ENCODE data around the gene CPPED1. TPM values are rescaled to one million over a fixed set of nuclear protein-coding genes. Genes with fewer than 3 reads are reported as not detected.

Gene CPPED1
- total RNA-seq, 1 experiment from 2014 or later: 8.1 TPM

DNA sequence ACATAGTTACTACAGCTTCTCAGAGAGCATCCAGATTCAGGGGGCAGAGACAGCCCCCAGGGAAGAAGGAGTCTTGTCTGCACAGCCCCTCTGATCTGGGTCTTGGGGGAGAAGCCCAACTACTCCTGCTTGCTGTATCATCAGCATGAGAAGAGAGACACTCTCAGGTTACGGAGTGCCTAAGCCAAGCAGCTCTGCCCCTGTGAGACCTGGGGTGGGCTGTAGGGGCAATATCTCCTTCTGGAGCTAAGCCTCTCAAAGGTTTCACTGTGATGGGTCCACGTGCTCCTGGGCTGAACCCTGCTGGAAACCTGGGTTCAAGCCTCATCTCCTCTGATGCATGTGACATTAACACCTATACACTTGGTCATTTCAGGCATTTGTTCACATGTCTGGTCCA is 123.2 kb downstream of the CPPED1 start:
- no peaks in the 10 kb centered on the region for H3K36me3 ChIP-seq (ENCODE audit: control insufficient read depth in 1 of 2, insufficient read depth in 2 of 2, low read length in 2 of 2)
- no peak for TF ChIP-seq EZH2 (IDR thresholded peaks at IDR 0.05)
- no peak for TF ChIP-seq ZFX (IDR thresholded peaks at IDR 0.05)
- no peak for TF ChIP-seq CEBPB (IDR thresholded peaks at IDR 0.05; ENCODE audit: low read depth)
- TF ChIP-seq, protein P1, sequence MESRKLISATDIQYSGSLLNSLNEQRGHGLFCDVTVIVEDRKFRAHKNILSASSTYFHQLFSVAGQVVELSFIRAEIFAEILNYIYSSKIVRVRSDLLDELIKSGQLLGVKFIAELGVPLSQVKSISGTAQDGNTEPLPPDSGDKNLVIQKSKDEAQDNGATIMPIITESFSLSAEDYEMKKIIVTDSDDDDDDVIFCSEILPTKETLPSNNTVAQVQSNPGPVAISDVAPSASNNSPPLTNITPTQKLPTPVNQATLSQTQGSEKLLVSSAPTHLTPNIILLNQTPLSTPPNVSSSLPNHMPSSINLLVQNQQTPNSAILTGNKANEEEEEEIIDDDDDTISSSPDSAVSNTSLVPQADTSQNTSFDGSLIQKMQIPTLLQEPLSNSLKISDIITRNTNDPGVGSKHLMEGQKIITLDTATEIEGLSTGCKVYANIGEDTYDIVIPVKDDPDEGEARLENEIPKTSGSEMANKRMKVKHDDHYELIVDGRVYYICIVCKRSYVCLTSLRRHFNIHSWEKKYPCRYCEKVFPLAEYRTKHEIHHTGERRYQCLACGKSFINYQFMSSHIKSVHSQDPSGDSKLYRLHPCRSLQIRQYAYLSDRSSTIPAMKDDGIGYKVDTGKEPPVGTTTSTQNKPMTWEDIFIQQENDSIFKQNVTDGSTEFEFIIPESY (IDR thresholded peaks at IDR 0.05; ENCODE audit: extremely low read depth, insufficient replicate concordance, low read length): no peak
- TF ChIP-seq TCF7L2 (IDR thresholded peaks at IDR 0.05; ENCODE audit: borderline replicate concordance, extremely low read depth, insufficient read depth, insufficient read length): no peak
- TF ChIP-seq, protein P2, sequence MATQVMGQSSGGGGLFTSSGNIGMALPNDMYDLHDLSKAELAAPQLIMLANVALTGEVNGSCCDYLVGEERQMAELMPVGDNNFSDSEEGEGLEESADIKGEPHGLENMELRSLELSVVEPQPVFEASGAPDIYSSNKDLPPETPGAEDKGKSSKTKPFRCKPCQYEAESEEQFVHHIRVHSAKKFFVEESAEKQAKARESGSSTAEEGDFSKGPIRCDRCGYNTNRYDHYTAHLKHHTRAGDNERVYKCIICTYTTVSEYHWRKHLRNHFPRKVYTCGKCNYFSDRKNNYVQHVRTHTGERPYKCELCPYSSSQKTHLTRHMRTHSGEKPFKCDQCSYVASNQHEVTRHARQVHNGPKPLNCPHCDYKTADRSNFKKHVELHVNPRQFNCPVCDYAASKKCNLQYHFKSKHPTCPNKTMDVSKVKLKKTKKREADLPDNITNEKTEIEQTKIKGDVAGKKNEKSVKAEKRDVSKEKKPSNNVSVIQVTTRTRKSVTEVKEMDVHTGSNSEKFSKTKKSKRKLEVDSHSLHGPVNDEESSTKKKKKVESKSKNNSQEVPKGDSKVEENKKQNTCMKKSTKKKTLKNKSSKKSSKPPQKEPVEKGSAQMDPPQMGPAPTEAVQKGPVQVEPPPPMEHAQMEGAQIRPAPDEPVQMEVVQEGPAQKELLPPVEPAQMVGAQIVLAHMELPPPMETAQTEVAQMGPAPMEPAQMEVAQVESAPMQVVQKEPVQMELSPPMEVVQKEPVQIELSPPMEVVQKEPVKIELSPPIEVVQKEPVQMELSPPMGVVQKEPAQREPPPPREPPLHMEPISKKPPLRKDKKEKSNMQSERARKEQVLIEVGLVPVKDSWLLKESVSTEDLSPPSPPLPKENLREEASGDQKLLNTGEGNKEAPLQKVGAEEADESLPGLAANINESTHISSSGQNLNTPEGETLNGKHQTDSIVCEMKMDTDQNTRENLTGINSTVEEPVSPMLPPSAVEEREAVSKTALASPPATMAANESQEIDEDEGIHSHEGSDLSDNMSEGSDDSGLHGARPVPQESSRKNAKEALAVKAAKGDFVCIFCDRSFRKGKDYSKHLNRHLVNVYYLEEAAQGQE (IDR thresholded peaks at IDR 0.05; ENCODE audit: low read depth): no peak
- TF ChIP-seq CBX3 (IDR thresholded peaks at IDR 0.05; ENCODE audit: low read depth): no peak
- TF ChIP-seq ELF1 (IDR thresholded peaks at IDR 0.05; ENCODE audit: borderline replicate concordance, low read depth): no peak
- no peak for TF ChIP-seq POLR2A (IDR thresholded peaks at IDR 0.05; ENCODE audit: borderline replicate concordance, extremely low read depth, insufficient read depth, insufficient read length)
- no peak for TF ChIP-seq RAD21 (IDR thresholded peaks at IDR 0.05; ENCODE audit: low read depth)
- TF ChIP-seq SP1 (IDR thresholded peaks at IDR 0.05; ENCODE audit: low read depth): no peak
- no peak for TF ChIP-seq SIN3A (IDR thresholded peaks at IDR 0.05; ENCODE audit: low read depth)
- H4K20me1 ChIP-seq (ENCODE audit: insufficient read depth): no peaks in the 10 kb centered on the region
- no peak overlapping the region for H3K9ac ChIP-seq (ENCODE audit: low read length)
- H3K9me2 ChIP-seq (ENCODE audit: insufficient read depth): no peaks in the 10 kb centered on the region
- H3K27ac ChIP-seq (ENCODE audit: low read depth, low read length): no peak overlapping the region
- no peak for DNase-seq (ENCODE audit: low read depth, low spot score)
- no peak overlapping the region for H3K4me3 ChIP-seq (replicated peaks in 1 of 2; ENCODE audit: low read depth in 1 of 2, low read length in 2 of 2)
- H2AFZ ChIP-seq (ENCODE audit: low read depth, low read length, poor library complexity, severe bottlenecking): no peak overlapping the region
- no peaks in the 10 kb centered on the region for H3K79me2 ChIP-seq (ENCODE audit: insufficient read depth, low read length)
- ChIA-PET CTCF (no interaction called here), POLR2A (no interaction called here), RAD21 (ENCODE audit: low non-redundant PET in 1 of 2, low total read pairs in 2 of 2, uncharacterized antibody in 2 of 2, unreplicated experiment in 2 of 2) (no interaction called here)
- no peak overlapping the region for H3K4me2 ChIP-seq (ENCODE audit: low read length)
- BruUV-seq (replicated peaks): no TSS peak
- H3K4me1 ChIP-seq (ENCODE audit: control insufficient read depth in 1 of 2, insufficient read depth in 2 of 2, low read length in 2 of 2): no peaks in the 10 kb centered on the region
- intact Hi-C loops (cut with micrococcal nuclease): no loop called here
- no peaks in the 10 kb centered on the region for H3K9me3 ChIP-seq (ENCODE audit: control insufficient read depth in 1 of 2, insufficient read depth in 1 of 2, low read depth in 1 of 2, low read length in 2 of 2)
- no peaks in the 10 kb centered on the region for H3K27me3 ChIP-seq (ENCODE audit: insufficient read depth, low read length)
- no peak for ATAC-seq
